HG02943 (cell line): ENCODE measurements around the gene GNB3.

ENCODE experiments used
- ATAC-seq: cut with Tn5 transposase; IDR thresholded peaks from one replicate; pipeline ENCODE4 v1.9.1; 2021; ENCODE audit warnings: mild to moderate bottlenecking, low read depth, moderate library complexity; ENCODE audit not compliant: unreplicated experiment

GNB3 gene

DNA sequence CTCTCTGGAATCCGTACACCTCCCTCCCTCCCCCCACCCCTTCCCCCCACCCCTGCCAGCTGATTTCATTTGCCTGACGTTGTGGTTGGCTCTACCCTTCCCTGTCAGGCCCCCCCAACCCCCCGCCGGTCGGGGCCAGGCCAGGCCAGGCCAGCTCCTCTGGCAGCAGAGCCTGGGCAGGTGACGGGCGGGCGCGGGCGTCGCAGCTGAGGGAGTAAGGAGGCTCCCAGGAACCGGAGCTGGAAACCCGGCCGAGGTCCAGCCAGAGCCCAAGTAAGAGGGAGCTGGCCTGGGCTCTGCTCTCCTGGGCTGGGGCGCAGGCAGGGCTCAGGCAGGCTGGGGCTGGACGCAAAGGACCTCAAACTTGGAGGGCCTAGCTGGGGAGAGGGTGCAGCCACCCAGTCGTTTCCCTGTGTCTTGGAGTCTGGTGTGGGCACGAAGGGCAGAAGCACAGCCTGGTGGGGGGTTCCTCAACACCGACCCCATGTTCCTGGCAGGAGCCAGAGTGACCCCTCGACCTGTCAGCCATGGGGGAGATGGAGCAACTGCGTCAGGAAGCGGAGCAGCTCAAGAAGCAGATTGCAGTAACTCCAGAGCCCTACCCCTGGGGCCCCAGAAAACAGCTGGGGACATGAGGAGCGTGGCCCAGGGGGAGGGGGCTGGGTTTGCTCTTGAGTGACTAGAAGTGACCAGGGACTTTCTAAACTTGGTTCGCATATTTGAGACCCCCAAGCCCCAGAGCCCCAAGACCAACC is at the start of gene GNB3:
Gene GNB3, plus strand, starts transcription at position 165 of the 755 bp plus-strand sequence. Its CDS starts 363 bp downstream, at position 528.
- no peak for ATAC-seq

DNA sequence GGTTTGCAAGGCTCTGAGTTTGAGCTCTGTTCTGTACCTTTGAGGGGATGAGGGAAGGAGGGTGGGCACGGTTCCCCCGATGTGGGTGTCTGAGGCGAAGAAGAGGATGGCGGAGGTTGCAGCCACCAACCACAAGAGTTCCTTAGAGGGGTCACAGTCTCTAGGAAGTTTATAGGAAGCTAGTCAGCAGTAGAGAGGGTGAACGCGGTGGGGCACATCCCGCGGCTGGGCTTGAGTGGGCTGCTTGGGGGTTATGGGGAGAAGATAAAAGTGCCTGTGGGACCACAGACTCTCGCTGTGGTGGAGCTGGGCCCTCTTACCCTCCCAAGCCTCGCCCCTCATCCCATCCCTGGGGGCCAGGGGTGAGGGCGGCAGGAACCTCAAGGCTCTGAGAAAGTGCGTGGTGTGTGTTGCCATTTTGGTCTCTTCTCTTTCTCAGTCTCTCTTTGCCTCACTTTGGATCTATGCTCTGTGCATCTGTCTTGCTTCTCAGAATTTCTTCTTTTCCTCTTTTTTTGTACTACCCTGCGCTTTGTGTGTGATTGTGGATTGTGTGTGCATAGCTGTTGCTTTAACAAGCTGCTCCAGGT is 48.7 kb upstream of the GNB3 start:
- no peak for ATAC-seq

DNA sequence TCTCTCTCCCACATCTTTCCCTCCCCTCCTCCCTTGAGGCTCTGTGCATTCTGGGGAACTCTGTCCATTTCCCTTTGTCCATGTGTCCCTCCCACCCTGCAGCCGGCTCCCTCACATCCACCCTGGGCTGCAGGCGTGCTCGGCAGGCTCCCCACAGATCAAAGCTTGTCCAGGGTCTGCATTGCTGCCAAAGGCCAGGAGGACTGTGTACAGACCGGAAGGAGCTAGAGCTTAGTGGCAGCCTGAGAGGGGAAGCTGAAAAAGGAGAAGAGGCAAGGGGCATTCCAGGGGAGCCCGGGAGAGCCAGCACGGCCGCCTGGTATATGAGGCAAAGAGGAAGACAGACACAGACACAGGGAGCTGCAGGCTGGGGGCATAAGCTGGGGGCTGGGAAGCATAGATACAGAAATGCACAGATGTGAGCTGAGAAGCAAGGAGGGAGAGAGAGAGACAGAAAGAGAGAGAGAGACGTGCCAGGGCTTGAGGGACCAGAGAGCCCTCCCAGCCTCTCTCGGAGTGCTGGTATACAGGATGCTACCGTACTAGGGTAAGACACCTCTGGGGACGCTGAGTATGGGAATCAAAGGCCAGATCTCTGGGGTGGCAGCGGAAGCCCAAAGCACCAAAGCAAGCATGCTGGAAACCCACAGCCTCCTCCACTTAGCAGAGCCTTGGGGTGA is 48.1 kb upstream of the GNB3 start:
- no peak for ATAC-seq

DNA sequence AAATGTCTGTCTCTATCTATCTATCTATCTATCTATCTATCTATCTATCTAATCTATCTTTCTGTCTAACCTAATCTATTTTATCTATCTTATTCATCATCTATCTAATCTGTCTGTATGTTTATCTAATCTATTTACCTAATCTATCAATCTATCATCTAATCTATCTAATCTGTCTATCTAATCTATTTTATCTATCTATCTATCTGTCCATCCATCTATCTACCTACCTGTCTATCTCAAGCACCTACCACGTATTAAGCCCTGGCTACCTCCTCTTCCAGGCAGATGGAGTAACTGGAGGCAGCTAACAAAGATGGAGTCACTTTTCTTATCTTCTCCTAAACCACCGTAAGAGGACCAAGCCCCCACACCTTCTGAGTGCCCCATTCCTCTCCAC is 45.6 kb upstream of the GNB3 start:
- no peak for ATAC-seq

DNA sequence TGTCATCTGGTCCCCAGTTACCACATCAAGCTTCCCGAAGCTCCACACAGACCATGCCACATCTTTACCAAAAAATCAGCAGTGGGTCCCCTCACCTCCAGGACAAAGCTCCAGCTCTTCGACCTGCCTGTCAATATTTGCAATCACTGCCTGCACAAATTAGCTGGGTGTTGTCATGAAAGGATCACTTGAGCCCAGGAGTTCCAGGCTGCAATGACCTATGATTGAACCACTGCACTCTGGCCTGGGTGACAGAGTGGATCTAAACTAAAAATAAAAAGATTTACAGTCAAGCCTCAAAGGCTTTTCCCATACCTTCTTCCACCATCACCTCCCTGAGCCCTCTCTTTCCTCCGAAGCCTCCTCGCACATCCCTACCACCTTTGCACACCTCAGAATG is 44.1 kb upstream of the GNB3 start:
- ATAC-seq = no peak

DNA sequence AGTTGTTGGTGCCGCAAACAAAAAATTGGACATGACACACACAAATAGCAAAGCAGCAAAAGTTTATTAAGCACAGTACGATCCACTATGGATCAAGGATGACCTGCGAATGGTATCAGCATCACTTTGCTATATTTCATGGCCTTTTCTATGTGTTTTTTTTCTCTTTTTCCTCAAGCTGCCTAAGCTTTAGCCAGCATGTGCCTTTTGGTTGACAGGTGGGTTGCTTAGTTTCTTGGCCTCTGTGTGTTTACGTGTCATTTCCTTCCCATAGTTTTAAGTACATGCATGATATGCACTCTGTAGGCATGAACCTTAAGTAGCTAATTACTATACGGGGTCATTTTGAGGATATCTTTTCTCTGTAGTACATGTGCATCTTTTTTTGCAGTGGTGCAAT is 41.6 kb upstream of the GNB3 start:
- no peak for ATAC-seq

DNA sequence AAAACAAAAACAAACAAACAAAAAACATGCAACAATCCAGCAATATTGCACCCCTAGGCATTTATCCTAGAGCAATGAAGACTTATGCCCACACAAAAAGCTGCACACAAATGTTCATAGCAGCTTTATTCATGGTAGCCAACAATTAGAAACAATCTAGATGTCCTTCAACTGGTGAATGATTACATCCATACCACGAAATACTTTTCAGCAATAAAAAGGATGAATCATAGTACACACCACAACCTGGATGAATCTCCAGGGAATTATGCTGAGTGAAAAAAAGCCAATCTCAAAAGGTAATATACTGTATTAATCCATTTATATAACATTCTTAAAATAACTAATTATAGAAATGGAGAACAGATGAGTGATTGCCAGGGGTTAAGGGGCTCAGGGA is 33.6 kb upstream of the GNB3 start:
- no peak for ATAC-seq

DNA sequence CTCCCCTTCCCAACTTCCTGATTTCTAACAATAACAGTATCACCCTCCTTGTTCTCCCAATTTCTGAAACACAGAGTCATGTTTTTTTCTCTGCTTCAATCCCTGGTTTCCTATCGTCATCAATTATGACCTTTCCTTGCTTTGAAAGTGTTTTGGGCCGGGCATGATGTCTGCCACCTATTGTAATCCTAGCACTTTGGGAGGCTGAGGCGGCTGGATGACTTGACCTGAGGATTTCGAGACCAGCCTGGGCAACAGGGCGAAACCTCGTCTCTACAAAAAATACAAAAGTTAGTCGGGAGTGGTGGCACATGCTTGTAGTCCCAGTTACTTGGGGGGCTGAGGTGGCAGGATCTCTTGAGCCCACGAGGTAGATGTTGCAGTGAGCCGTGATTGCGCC is 31.7 kb upstream of the GNB3 start:
- no peak for ATAC-seq

DNA sequence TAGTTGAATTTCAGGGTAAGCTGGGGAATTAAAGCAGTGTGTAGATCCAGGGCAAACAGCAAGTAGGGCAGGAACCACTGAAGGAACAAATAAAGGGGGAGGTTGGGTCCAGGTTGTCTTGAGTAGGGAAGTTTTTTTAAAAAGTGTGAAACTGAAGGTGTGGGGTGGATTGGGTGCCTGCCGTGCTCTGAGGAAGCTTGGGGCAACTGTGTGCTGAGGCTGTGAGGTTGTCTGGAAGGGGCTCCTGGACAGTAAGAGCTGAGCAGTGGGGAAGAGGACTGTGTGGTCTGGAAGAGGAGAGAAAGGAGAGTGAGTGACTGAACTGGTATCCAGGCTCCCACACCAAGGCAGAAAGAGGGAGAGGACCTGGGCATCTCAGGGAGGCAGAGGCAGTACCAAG is 30.0 kb upstream of the GNB3 start:
- no peak for ATAC-seq

DNA sequence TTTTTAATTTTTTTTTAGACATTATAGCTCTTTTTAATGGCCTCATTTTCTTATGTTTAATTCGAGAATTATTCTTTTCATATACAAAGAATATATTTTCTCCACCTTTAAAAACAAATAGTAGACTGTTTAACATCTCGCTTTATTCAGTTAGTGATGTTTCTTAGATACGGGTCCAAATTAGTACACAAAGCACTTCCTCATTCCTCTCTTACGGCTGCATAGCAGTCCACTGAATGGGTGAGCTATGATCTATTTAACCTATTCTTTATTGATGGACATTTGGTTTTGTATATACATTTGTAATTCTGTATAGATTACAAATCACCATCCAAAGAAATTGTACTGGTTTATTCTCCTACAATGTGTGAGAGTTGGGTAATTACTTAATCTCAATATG is 27.4 kb upstream of the GNB3 start:
- ATAC-seq = no peak

DNA sequence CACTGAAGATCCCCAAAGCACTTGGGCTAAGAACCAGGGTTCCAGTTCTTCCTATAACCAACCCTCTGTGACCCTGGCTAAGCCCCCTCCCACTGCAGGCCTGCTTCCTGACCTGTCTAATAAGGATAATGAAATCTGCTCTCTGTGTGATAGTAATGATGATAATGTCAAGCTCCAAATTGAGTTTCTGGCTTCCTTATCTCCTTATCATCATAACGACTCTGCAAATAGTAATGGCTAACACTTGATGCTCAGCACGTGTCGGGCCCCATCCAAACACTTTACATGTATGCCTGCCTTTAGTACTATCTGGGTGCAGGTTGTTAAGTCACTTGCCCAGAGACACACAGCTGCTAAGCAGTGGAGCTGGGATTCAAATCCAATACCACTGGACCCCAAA is 24.1 kb upstream of the GNB3 start:
- no peak for ATAC-seq

DNA sequence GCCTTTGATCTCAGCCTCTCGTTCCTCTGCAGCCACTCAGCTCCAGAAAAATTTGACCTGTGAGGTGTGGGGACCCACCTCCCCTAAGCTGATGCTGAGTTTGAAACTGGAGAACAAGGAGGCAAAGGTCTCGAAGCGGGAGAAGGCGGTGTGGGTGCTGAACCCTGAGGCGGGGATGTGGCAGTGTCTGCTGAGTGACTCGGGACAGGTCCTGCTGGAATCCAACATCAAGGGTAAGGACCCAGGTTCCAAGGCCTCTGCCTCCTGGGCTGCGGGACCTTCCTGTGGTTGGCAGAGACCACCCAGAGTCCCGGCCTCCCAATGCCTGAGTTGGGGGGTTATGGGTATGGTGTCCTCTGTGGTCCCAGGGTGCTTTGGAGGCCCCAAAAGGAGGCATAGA is 23.6 kb upstream of the GNB3 start:
- no peak for ATAC-seq

DNA sequence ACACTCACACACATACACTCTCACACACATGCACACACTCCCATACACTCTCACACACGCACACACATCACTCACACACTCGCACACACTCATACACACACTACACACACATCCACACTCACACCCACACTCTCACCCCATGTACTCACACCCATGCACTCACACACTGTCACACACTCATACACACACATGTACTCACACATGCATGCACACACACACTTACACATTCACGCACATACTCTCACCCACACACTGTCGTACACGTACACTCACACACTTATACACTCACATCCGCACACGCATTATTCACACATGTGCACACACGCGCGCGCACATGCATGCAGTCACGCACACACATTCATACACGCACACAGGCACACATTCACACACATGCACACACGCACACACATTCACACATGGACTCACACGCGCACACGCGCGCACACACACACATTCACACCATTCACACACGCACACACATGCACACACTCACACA is 23.0 kb upstream of the GNB3 start:
- no peak for ATAC-seq

DNA sequence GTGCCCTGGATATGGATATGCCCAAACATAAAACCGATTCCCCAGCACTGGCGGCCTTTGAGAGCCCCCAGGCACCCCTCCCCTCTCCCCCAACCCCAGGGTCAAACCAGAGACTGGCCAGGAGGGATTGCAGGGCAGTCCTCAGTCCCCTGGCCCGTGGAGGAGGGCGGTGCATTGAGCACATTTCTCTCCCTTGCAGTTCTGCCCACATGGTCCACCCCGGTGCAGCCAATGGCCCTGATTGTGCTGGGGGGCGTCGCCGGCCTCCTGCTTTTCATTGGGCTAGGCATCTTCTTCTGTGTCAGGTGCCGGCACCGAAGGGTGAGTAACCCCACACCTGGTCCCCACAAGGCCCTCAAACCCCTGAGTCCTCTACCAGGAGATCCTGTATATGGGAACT is 22.5 kb upstream of the GNB3 start:
- ATAC-seq = no peak

DNA sequence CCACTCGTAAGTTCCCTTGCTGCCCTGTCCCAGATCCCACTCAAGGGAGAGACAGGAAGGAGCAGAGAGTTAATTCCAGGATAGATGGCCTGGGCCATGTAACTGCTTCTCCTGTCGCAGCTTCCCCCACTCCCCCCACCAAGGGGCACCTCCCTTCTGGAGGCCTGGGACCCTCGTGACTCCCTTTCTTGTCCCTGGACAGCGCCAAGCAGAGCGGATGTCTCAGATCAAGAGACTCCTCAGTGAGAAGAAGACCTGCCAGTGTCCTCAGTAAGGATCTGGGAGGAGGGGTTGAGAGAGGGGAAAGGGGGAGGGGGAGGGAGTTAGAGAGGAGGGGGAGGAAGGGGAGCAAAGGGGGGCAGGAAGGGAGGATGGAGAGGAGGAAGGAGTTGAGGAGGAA is 22.1 kb upstream of the GNB3 start:
- no peak for ATAC-seq

DNA sequence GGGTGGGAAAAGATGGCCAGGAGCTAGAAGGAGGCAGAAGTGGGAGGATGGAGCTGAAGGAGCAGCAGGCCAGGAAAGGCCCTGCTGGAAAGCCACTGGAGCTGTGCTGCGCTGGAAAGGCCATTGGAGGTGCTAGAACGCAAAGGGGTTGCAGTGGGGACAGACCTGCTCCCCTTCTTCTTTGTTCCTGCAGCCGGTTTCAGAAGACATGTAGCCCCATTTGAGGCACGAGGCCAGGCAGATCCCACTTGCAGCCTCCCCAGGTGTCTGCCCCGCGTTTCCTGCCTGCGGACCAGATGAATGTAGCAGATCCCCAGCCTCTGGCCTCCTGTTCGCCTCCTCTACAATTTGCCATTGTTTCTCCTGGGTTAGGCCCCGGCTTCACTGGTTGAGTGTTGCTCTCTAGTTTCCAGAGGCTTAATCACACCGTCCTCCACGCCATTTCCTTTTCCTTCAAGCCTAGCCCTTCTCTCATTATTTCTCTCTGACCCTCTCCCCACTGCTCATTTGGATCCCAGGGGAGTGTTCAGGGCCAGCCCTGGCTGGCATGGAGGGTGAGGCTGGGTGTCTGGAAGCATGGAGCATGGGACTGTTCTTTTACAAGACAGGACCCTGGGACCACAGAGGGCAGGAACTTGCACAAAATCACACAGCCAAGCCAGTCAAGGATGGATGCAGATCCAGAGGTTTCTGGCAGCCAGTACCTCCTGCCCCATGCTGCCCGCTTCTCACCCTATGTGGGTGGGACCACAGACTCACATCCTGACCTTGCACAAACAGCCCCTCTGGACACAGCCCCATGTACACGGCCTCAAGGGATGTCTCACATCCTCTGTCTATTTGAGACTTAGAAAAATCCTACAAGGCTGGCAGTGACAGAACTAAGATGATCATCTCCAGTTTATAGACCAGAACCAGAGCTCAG is 21.4 kb upstream of the GNB3 start:
- no peak for ATAC-seq

DNA sequence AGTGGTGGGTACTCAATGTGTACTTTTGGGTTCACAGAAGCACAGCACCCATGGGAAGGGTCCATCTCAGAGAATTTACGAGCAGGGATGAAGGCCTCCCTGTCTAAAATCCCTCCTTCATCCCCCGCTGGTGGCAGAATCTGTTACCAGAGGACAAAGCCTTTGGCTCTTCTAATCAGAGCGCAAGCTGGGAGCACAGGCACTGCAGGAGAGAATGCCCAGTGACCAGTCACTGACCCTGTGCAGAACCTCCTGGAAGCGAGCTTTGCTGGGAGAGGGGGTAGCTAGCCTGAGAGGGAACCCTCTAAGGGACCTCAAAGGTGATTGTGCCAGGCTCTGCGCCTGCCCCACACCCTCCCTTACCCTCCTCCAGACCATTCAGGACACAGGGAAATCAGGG is 20.6 kb upstream of the GNB3 start:
- no peak for ATAC-seq

DNA sequence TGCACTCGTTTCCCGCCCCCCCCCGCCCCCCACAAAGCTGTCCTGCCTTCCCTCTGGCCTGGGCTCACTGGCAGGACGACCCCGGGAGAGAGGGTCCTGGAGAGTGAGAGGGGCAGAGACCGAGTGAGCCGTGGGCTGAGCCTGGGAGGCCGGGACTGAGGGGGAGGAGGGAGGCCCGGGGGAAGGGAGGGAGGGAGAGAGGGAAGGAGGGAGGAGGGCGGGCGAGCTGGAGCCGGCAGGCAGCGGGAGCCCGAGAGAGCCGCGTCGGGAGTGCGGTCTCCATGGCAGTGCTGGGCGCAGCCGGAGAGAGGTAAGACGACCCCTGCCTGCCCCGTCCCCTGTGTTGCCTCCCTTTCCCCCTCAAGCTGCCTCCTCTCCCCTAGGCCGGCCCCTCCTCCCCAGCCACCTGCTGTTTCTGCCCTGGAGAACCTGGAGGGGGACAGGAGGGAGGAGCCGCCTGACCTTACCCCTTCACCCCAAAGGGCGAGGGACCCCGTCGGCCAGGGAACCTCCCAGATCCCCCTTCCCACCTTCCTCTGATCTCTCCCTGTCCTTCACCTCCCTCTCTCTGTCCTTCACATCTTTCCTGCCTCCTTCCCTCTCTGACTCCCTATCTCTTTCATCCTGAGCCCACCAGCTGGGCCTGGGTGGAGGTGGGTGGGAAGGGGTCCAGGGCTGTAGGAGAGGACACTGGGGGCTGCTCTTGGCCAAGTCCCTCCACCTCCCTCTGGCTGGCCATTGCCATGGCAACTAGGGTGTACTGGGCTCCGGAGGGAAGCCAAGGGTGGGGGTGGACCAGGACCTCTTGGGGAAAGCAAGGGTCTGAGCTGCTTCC is 18.9 kb upstream of the GNB3 start, which contains the start of gene GPR162:
Gene GPR162, plus strand, starts transcription at position 231 of the 835 bp plus-strand sequence. CDS start 2,078 bp downstream, outside the sequence.
- no peak for ATAC-seq

DNA sequence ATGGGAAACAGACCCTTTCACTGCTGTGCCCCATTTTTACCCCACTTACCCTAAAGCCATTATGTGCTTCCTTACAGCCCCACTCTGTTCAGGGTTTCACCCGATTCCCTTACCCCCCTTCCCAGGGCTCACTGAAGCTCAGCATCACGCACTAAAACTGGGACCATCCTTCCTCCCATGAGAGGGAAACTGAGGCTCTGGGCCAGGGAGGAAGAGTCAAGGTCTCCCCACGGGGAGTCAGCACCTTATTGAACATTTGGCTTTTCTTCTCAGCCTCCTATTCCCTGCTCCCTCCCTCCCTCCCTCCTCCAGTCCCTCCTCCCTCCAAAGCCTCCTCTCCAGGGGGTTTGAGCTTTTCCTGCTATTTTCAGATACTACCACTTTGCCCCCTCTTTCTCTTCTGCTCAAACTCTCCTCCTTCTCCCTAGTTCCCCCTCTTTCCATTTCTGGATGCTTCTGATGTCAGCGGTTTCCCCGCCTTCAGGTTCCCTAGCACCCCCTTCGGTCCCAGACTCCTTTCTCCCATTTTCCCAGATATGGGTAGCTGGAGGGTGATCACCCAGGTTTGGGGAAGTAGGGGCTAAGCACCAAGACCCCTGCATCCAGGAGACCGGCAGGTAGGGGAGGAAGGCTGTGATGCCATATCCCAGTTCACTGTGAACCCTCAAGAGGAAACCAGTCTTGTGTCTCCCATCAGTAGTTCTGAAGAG is 18.1 kb upstream of the GNB3 start:
- no peak for ATAC-seq
